HepG2 (cell line): ENCODE measurements around the gene CLIC6. TPM values are rescaled to one million over a fixed set of nuclear protein-coding genes. Genes with fewer than 3 reads are reported as not detected.

Source experiments
- ATAC-seq: fragments of 200-7000 bp; cut with Tn5 transposase; 3 replicates; pipeline ENCODE4 v1.9.1; 2020; ENCODE audit warnings: mild to moderate bottlenecking, moderate library complexity
- BruUV-seq: library from RNA; stranded (reverse); fragments of 400-500 nt; replicated peaks from 2 replicates; lab custom pipeline; 2021; lab: Mats Ljungman, UMichigan
- CTCF ChIA-PET: fragments of 300-600 bp; formaldehyde crosslinking; extraction: SDS; loops from one replicate; lab custom pipeline; 2021; ENCODE audit warnings: low total read pairs, inconsistent platforms, low intra/inter-chr PET ratio; lab: Yijun Ruan, JAX
- POLR2A ChIA-PET: fragments of 350-600 bp; sonication (Branson Sonifier 250); formaldehyde crosslinking; loops from one replicate; lab custom pipeline; 2020; ENCODE audit warnings: antibody characterized with exemption, inconsistent platforms; lab: Yijun Ruan, JAX
- DNase-seq: peaks from one replicate; pipeline ENCODE4 v3.0.0-alpha.2; 2015; ENCODE audit warnings: low spot score
- FAIRE-seq: peaks from 3 replicates; lab custom pipeline; 2011; peaks lifted over from hg19 to GRCh38; lab: Jason Lieb, UNC
- H2AFZ ChIP-seq: one replicate; pipeline ENCODE4 v1.6.1; 2011; ENCODE audit warnings: low read length, inconsistent platforms
- H3K27ac ChIP-seq: fragments of 300-600 bp; 3 replicates; pipeline ENCODE4 v1.8.0; 2011; ENCODE audit warnings: mixed run types, mild to moderate bottlenecking, mixed read lengths, low read length, inconsistent platforms; ENCODE audit not compliant: insufficient read depth; ENCODE audit errors: extremely low read length
- H3K27me3 ChIP-seq, 2 experiments: fragments of 200-600 bp in 1 of 2; 2 replicates in 1 of 2; 3 replicates in 1 of 2; pipeline versions ENCODE4 v1.6.0 to v1.8.0; 2011; ENCODE audit warnings: low read length in 2 of 2, mild to moderate bottlenecking in 2 of 2, moderate library complexity in 2 of 2, inconsistent platforms in 1 of 2; ENCODE audit not compliant: insufficient read depth in 2 of 2, control insufficient read depth in 1 of 2
- H3K36me3 ChIP-seq, 2 experiments: fragments of 200-600 bp in 1 of 2; replicated peaks in 1 of 2; 2 replicates in 1 of 2; 3 replicates in 1 of 2; pipeline versions ENCODE4 v1.5.1 to v1.8.0; 2011; ENCODE audit warnings: low read length in 2 of 2, inconsistent platforms in 1 of 2; ENCODE audit not compliant: insufficient read depth in 2 of 2, control insufficient read depth in 1 of 2
- H3K4me1 ChIP-seq: 2 replicates; pipeline ENCODE4 v1.5.1; 2012; ENCODE audit warnings: low read length, inconsistent platforms; ENCODE audit not compliant: insufficient read depth
- H3K4me2 ChIP-seq: 2 replicates; pipeline ENCODE4 v1.6.0; 2011; ENCODE audit warnings: low read depth, low read length, inconsistent platforms
- H3K4me3 ChIP-seq, 3 experiments: fragments of 200-600 bp in 1 of 3; sonication (generic), shearing (Covaris generic) in 1 of 3; replicated peaks in 1 of 3; 2 replicates each; pipeline ENCODE4 v1.5.1; 2011 to 2016; ENCODE audit warnings: low read length in 3 of 3, inconsistent platforms in 2 of 3, low read depth in 2 of 3, mild to moderate bottlenecking in 2 of 3, control low read depth in 1 of 3, mixed read lengths in 1 of 3; ENCODE audit not compliant: insufficient read depth in 1 of 3
- H3K79me2 ChIP-seq: one replicate; pipeline ENCODE4 v1.6.1; 2011; ENCODE audit warnings: low read length, inconsistent platforms; ENCODE audit not compliant: insufficient read depth
- H3K9ac ChIP-seq: 2 replicates; pipeline ENCODE4 v1.6.0; 2011; ENCODE audit warnings: mild to moderate bottlenecking, low read depth, low read length, inconsistent platforms; ENCODE audit not compliant: insufficient read depth
- H3K9me3 ChIP-seq: 2 replicates; pipeline ENCODE4 v1.5.1; 2012; ENCODE audit warnings: mild to moderate bottlenecking, low read length
- H4K20me1 ChIP-seq: 2 replicates; pipeline ENCODE4 v1.6.0; 2011; ENCODE audit warnings: inconsistent platforms, mild to moderate bottlenecking, low read length, moderate library complexity; ENCODE audit not compliant: insufficient read depth
- SIX4 ChIP-seq: sonication (generic); formaldehyde crosslinking; IDR thresholded peaks from 2 replicates; pipeline ENCODE4 v1.4.0; 2020; ENCODE audit warnings: missing genetic modification reagents
- STAT5B ChIP-seq: sonication (generic); formaldehyde crosslinking; IDR thresholded peaks from 2 replicates; pipeline ENCODE4 v1.4.0; 2020; ENCODE audit warnings: missing genetic modification reagents
- ZHX1 ChIP-seq: sonication (generic); formaldehyde crosslinking; IDR thresholded peaks from 2 replicates; pipeline ENCODE4 v1.8.1; 2022; ENCODE audit warnings: low read depth, mild to moderate bottlenecking, missing genetic modification reagents
- ZNF296 ChIP-seq: sonication (generic); formaldehyde crosslinking; conservative IDR thresholded peaks from 2 replicates; pipeline ENCODE4 v1.5.0; 2020; ENCODE audit warnings: mild to moderate bottlenecking, missing genetic modification reagents
- WGBS: methylation state at CpG from one replicate; pipeline ENCODE4 v1.1.6; 2017; ENCODE audit warnings: low lambda C conversion rate; 5-methylcytosine and 5-hydroxymethylcytosine counted together
- in situ Hi-C: cut with HindIII; loops from 2 replicates; pipeline ENCODE4 v1.10.0; 2017; ENCODE audit warnings: low pct_unique_long_range_greater_than_20kb; ENCODE audit not compliant: extremely low pct_ligation_motif_present
- intact Hi-C: fragments of 100-400 bp; cut with micrococcal nuclease; formaldehyde crosslinking; loops from one replicate; pipeline ENCODE4 v1.10.0; 2022; ENCODE audit not compliant: unreplicated experiment
- polyA plus RNA-seq, 8 experiments: library from polyadenylated mRNA; depleted of rRNA in 3 of 8; stranded (reverse) in 7 of 8; unstranded in 1 of 8; fragments of >200 nt; fragmentation: Illumina TruSeq in 4 of 8; extraction: Trizol in 4 of 8; gene quantifications; 2 replicates each; pipeline versions ENCODE4 v1.2.1 to v1.2.3, GENCODE V29; 2011 to 2016; ENCODE audit warnings: low read depth in 4 of 8, missing spikeins in 1 of 8, mixed read lengths in 1 of 8; ENCODE audit not compliant: insufficient read depth in 1 of 8
- total RNA-seq, 5 experiments: library from RNA; depleted of rRNA; stranded (reverse); fragments of >200 nt; fragmentation: Illumina TruSeq; extraction: Trizol; gene quantifications; 2 replicates each; pipeline ENCODE4 v1.2.3, GENCODE V29; 2016; ENCODE audit warnings: low read depth in 1 of 5
- TF ChIP-seq, protein P1 (sequence below): IDR thresholded peaks from 2 replicates; pipeline ENCODE4 v1.6.1; 2016; ENCODE audit warnings: missing compliant biosample characterization, missing genetic modification reagents, borderline replicate concordance

Gene CLIC6
- total and polyA plus RNA-seq, 2 of the 13 experiments (the other 11 are each of a cell fraction or from before 2014, with no cell fraction given): not detected

- Histone ChIP-seq H3K36me3 (no peaks in the 10 kb centered on the region), H2AFZ (no peak overlapping the region), H3K4me1 (no peaks in the 10 kb centered on the region), H3K27ac (no peak overlapping the region), H3K79me2 (no peaks in the 10 kb centered on the region), H4K20me1 (no peaks in the 10 kb centered on the region; the same call in 1 of the 2 replicates), H3K9ac (no peak overlapping the region), H3K4me3 (no peak overlapping the region), H3K27me3 (peaks cover 0 to 21% of the 10 kb centered on the region in 2 experiments; a peak in 2 of 5 replicates), H3K4me2 (no peak overlapping the region), H3K9me3 (no peaks in the 10 kb centered on the region)
- in situ Hi-C loops: loop anchor here (25.0 kb wide), 1 partner anchor 686 kb away; no protein-coding TSS in a partner anchor
- ATAC-seq: no peak
- POLR2A ChIA-PET: no interaction called here
- BruUV-seq: no TSS peak
- intact Hi-C loops: no loop called here
- CTCF ChIA-PET: no interaction called here
- 34% methylated on average over 5 of the region's 5 CpGs for WGBS
- TF ChIP-seq, protein P1, sequence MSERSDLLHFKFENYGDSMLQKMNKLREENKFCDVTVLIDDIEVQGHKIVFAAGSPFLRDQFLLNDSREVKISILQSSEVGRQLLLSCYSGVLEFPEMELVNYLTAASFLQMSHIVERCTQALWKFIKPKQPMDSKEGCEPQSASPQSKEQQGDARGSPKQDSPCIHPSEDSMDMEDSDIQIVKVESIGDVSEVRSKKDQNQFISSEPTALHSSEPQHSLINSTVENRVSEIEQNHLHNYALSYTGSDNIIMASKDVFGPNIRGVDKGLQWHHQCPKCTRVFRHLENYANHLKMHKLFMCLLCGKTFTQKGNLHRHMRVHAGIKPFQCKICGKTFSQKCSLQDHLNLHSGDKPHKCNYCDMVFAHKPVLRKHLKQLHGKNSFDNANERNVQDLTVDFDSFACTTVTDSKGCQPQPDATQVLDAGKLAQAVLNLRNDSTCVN (CRISPR knock-in tag): no peak
- no peak for TF ChIP-seq ZNF296 (CRISPR knock-in tag)
- TF ChIP-seq STAT5B (CRISPR knock-in tag): no peak
- no peak for TF ChIP-seq ZHX1 (CRISPR knock-in tag)
- TF ChIP-seq SIX4 (CRISPR knock-in tag): no peak
- no peak for DNase-seq
- no peak for FAIRE-seq
These were observed 58.0 kb downstream of the CLIC6 start for GRCh38 chr21:34726627-34727337.
